ENCODE data around the gene BUD13. TPM values are rescaled to one million over a fixed set of nuclear protein-coding genes. Genes with fewer than 3 reads are reported as not detected.

The BUD13 gene
- polyA plus RNA-seq, 1 donor from 2014 or later, result 19.1 TPM

DNA sequence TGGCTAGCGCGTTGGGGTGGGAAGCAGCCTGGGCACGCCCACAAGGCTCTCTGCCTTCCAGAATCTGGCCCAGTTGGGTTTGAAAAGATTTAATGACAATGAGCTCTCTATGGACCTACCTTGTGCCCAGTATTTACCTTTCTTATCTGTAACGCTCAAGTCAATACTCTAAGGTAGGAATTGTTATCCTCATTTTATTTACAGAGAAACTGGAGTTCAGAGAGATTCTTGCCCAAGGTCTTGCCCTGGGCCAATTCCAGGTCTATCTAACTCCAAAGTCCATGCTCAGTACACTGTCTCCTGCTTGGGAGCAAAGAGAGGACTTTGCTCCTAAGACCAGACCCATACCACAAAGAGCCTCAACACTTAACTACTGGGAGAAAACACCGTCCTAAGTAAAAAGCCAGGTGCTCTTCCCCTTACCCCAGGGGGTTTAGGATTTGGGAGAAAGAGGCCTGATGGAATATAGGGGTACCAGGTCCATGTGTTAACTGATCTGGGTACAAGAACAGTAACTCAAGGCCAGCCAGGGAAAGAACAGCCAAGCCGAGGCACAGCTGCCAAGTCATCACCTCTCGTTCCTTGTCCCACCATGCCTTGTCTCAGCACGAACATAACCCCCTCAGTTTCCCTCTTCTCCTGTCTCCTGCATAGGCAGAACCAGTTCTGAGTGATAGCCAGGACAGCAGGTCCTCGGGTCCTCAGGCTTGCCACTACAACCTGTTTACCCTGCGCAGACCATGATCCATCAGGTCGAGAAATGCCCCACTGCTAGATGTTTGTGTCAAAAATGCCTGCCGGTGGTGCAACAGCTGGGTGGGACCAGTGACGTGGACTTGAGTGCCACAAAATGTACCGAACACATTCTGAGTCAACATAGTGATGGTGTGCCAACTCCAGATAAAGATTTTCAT is 35.7 kb upstream of the BUD13 start:
- Histone ChIP-seq H3K4me3 (ENCODE audit: low read length) (no peak overlapping the region), H3K27ac (ENCODE audit: low read length) (no peak overlapping the region), H3K79me2 (replicated peaks; ENCODE audit: insufficient read depth, low read length) (no peaks in the 10 kb centered on the region), H3K9me2 (ENCODE audit: insufficient read depth, low read length) (no peaks in the 10 kb centered on the region), H2AFZ (ENCODE audit: low read depth, low read length) (no peak overlapping the region), H3F3A (ENCODE audit: insufficient read depth, low read length, poor library complexity, severe bottlenecking) (no peaks in the 10 kb centered on the region), H3K27me3 (ENCODE audit: insufficient read depth, low read depth, low read length) (no peaks in the 10 kb centered on the region), H3K9me3 (ENCODE audit: low read length) (no peaks in the 10 kb centered on the region), H3K36me3 (ENCODE audit: insufficient read depth, low read length) (no peaks in the 10 kb centered on the region), H3K9ac (ENCODE audit: low read length) (no peak overlapping the region), H4K20me1 (ENCODE audit: insufficient read depth) (no peaks in the 10 kb centered on the region), H3K4me2 (ENCODE audit: low read length) (no peak overlapping the region)
- TF ChIP-seq POLR2AphosphoS5 (IDR thresholded peaks at IDR 0.05), result no peak
- no peak for TF ChIP-seq MXI1 (conservative IDR thresholded peaks at IDR 0.05; ENCODE audit: poor library complexity, severe bottlenecking)
- TF ChIP-seq, protein P1, sequence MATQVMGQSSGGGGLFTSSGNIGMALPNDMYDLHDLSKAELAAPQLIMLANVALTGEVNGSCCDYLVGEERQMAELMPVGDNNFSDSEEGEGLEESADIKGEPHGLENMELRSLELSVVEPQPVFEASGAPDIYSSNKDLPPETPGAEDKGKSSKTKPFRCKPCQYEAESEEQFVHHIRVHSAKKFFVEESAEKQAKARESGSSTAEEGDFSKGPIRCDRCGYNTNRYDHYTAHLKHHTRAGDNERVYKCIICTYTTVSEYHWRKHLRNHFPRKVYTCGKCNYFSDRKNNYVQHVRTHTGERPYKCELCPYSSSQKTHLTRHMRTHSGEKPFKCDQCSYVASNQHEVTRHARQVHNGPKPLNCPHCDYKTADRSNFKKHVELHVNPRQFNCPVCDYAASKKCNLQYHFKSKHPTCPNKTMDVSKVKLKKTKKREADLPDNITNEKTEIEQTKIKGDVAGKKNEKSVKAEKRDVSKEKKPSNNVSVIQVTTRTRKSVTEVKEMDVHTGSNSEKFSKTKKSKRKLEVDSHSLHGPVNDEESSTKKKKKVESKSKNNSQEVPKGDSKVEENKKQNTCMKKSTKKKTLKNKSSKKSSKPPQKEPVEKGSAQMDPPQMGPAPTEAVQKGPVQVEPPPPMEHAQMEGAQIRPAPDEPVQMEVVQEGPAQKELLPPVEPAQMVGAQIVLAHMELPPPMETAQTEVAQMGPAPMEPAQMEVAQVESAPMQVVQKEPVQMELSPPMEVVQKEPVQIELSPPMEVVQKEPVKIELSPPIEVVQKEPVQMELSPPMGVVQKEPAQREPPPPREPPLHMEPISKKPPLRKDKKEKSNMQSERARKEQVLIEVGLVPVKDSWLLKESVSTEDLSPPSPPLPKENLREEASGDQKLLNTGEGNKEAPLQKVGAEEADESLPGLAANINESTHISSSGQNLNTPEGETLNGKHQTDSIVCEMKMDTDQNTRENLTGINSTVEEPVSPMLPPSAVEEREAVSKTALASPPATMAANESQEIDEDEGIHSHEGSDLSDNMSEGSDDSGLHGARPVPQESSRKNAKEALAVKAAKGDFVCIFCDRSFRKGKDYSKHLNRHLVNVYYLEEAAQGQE (IDR thresholded peaks at IDR 0.05; ENCODE audit: borderline replicate concordance), result no peak
- no peak for TF ChIP-seq EZH2 (IDR thresholded peaks at IDR 0.05; ENCODE audit: borderline replicate concordance, insufficient read depth, low read length, poor library complexity, severe bottlenecking)
- no peak for TF ChIP-seq EP300 (conservative IDR thresholded peaks at IDR 0.05; ENCODE audit: poor library complexity, severe bottlenecking)
- TF ChIP-seq SMC3 (conservative IDR thresholded peaks at IDR 0.05; ENCODE audit: poor library complexity), result no peak
- no peak for TF ChIP-seq TAF1 (IDR thresholded peaks at IDR 0.05; ENCODE audit: low read depth)

GRCh38 chr11:116807601-116808261 is 34.9 kb upstream of the BUD13 start:
- H3K79me2 ChIP-seq (replicated peaks; ENCODE audit: insufficient read depth, low read length), result no peaks in the 10 kb centered on the region
- H3K9me3 ChIP-seq (ENCODE audit: low read length), result no peaks in the 10 kb centered on the region
- TF ChIP-seq, protein P1 (IDR thresholded peaks at IDR 0.05; ENCODE audit: borderline replicate concordance), result no peak
- TF ChIP-seq CTCF (IDR thresholded peaks at IDR 0.05; ENCODE audit: poor library complexity, severe bottlenecking) (no peak), POLR2AphosphoS5 (IDR thresholded peaks at IDR 0.05) (no peak), RAD21 (conservative IDR thresholded peaks at IDR 0.05) (no peak), EZH2 (IDR thresholded peaks at IDR 0.05; ENCODE audit: borderline replicate concordance, insufficient read depth, low read length, poor library complexity, severe bottlenecking) (no peak), TAF1 (IDR thresholded peaks at IDR 0.05; ENCODE audit: low read depth) (no peak), EP300 (conservative IDR thresholded peaks at IDR 0.05; ENCODE audit: poor library complexity, severe bottlenecking) (no peak), SMC3 (conservative IDR thresholded peaks at IDR 0.05; ENCODE audit: poor library complexity) (no peak), MXI1 (conservative IDR thresholded peaks at IDR 0.05; ENCODE audit: poor library complexity, severe bottlenecking) (no peak)
- H3K4me3 ChIP-seq (ENCODE audit: low read length), result no peak overlapping the region
- H2AFZ ChIP-seq (ENCODE audit: low read depth, low read length), result no peak overlapping the region
- no peaks in the 10 kb centered on the region for H3K27me3 ChIP-seq (ENCODE audit: insufficient read depth, low read depth, low read length)
- no peaks in the 10 kb centered on the region for H3K9me2 ChIP-seq (ENCODE audit: insufficient read depth, low read length)
- no peak overlapping the region for H3K4me2 ChIP-seq (ENCODE audit: low read length)
- H3F3A ChIP-seq (ENCODE audit: insufficient read depth, low read length, poor library complexity, severe bottlenecking), result no peaks in the 10 kb centered on the region
- no peak overlapping the region for H3K9ac ChIP-seq (ENCODE audit: low read length)
- no peaks in the 10 kb centered on the region for H4K20me1 ChIP-seq (ENCODE audit: insufficient read depth)
- H3K36me3 ChIP-seq (ENCODE audit: insufficient read depth, low read length), result no peaks in the 10 kb centered on the region
- no peak overlapping the region for H3K27ac ChIP-seq (ENCODE audit: low read length)
